Measurements from ENCODE around the gene PARP8. TPM values are rescaled to one million over a fixed set of nuclear protein-coding genes. Genes with fewer than 3 reads are reported as not detected.

PARP8 gene
- total RNA-seq, 1 experiment from 2014 or later, result 44.1 TPM

- CTCF ChIA-PET, result no interaction called here
- Mint-ChIP-seq H3K4me3 (ENCODE audit: low read depth, unreplicated experiment) (no peak overlapping the region), H3K9me3 (ENCODE audit: low read depth, unreplicated experiment) (no peaks in the 10 kb centered on the region), H3K36me3 (ENCODE audit: insufficient read depth, unreplicated experiment) (no peaks in the 10 kb centered on the region), H3K27me3 (ENCODE audit: unreplicated experiment) (peaks cover 30% of the 10 kb centered on the region), H3K27ac (ENCODE audit: unreplicated experiment) (no peak overlapping the region), H3K4me1 (ENCODE audit: low read depth, unreplicated experiment) (no peaks in the 10 kb centered on the region)
- BruUV-seq (replicated peaks), result no TSS peak
- intact Hi-C loops (cut with micrococcal nuclease; ENCODE audit: unreplicated experiment), result no loop called here
- no peak for TF ChIP-seq CTCF (IDR thresholded peaks at IDR 0.05; ENCODE audit: unreplicated experiment)
- no peak for DNase-seq
Observed at GRCh38 chr5:50875002-50875344, 208.5 kb downstream of the PARP8 start.

- Mint-ChIP-seq H3K27ac (ENCODE audit: unreplicated experiment) (no peak overlapping the region), H3K4me3 (ENCODE audit: low read depth, unreplicated experiment) (no peak overlapping the region), H3K27me3 (ENCODE audit: unreplicated experiment) (peaks cover 8% of the 10 kb centered on the region), H3K9me3 (ENCODE audit: low read depth, unreplicated experiment) (no peaks in the 10 kb centered on the region), H3K36me3 (ENCODE audit: insufficient read depth, unreplicated experiment) (no peaks in the 10 kb centered on the region), H3K4me1 (ENCODE audit: low read depth, unreplicated experiment) (no peaks in the 10 kb centered on the region)
- CTCF ChIA-PET, result no interaction called here
- no TSS peak for BruUV-seq (replicated peaks)
- no peak for TF ChIP-seq CTCF (IDR thresholded peaks at IDR 0.05; ENCODE audit: unreplicated experiment)
- intact Hi-C loops (cut with micrococcal nuclease; ENCODE audit: unreplicated experiment), result no loop called here
- DNase-seq, result no peak
Observed at GRCh38 chr5:50878470-50878869, 212.0 kb downstream of the PARP8 start.

GRCh38 chr5:50881407-50881806, 215.0 kb downstream of the PARP8 start:
- Mint-ChIP-seq H3K4me1 (ENCODE audit: low read depth, unreplicated experiment) (no peaks in the 10 kb centered on the region), H3K9me3 (ENCODE audit: low read depth, unreplicated experiment) (no peaks in the 10 kb centered on the region), H3K36me3 (ENCODE audit: insufficient read depth, unreplicated experiment) (no peaks in the 10 kb centered on the region), H3K27me3 (ENCODE audit: unreplicated experiment) (peaks cover 17% of the 10 kb centered on the region), H3K4me3 (ENCODE audit: low read depth, unreplicated experiment) (no peak overlapping the region), H3K27ac (ENCODE audit: unreplicated experiment) (no peak overlapping the region)
- intact Hi-C loops (cut with micrococcal nuclease; ENCODE audit: unreplicated experiment), result no loop called here
- no peak for TF ChIP-seq CTCF (IDR thresholded peaks at IDR 0.05; ENCODE audit: unreplicated experiment)
- CTCF ChIA-PET, result no interaction called here
- DNase-seq, result no peak
- no TSS peak for BruUV-seq (replicated peaks)

GRCh38 chr5:50886657-50887345, 220.4 kb downstream of the PARP8 start:
- intact Hi-C loops (cut with micrococcal nuclease; ENCODE audit: unreplicated experiment), result no loop called here
- TF ChIP-seq CTCF (IDR thresholded peaks at IDR 0.05; ENCODE audit: unreplicated experiment), result no peak
- no peak overlapping the region for H3K27ac Mint-ChIP-seq (ENCODE audit: unreplicated experiment)
- CTCF ChIA-PET, result no interaction called here
- H3K4me1 Mint-ChIP-seq (ENCODE audit: low read depth, unreplicated experiment), result no peaks in the 10 kb centered on the region
- no peaks in the 10 kb centered on the region for H3K9me3 Mint-ChIP-seq (ENCODE audit: low read depth, unreplicated experiment)
- no peaks in the 10 kb centered on the region for H3K36me3 Mint-ChIP-seq (ENCODE audit: insufficient read depth, unreplicated experiment)
- no peak for DNase-seq
- no TSS peak for BruUV-seq (replicated peaks)
- H3K27me3 Mint-ChIP-seq (ENCODE audit: unreplicated experiment), result peaks cover 29% of the 10 kb centered on the region
- H3K4me3 Mint-ChIP-seq (ENCODE audit: low read depth, unreplicated experiment), result no peak overlapping the region

All from Calu3 (cell line).